Activated T-helper 1 cell treated with Interleukin-2 at 50 U/mL for 16 hours (primary cell): Measurements from ENCODE around the gene GPR137B.

Source experiments
- DNase-seq: peaks from one replicate; pipeline ENCODE4 v3.0.0-alpha.2; 2020; ENCODE audit warnings: low read depth

The GPR137B gene

DNA sequence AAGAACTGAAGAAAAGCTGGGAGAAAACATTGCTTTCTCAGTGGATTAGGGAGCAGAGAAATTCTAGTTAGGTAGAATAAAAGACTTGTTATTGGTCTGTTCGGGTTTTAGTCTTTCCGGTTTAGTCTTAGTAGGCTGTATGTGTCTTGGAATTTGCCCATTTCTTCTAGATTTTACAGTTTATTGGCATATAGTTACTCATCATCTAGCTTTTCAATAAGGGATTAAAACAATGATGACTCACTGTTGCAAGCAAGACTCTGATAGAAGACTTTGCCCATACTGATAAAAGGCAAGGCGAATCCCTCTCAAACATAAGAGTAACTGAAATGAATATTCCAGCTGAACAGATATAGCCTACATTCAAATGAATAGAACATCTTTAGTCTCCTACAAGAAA, 62.3 kb downstream of the GPR137B start:
- no peak for DNase-seq

DNA sequence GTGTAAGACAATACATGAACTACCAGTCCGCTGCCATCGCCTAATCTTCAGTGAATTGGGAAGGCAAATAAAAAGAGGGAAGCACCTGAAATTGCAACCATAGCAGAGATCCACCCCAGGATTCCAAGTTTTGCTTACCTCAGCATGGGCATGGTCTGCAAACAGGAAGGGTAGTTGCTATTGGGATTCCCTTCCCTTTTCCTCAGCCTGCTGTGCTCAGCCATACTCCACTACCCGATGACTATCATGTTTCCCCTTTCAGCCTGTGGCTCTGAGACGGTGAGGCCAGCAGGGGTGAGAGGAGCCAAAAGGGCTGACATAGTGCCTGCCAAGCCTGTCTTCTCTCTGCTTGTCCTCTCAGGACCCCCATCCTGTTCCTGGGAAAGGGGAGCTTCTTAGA, 64.2 kb downstream of the GPR137B start:
- DNase-seq, result no peak

DNA sequence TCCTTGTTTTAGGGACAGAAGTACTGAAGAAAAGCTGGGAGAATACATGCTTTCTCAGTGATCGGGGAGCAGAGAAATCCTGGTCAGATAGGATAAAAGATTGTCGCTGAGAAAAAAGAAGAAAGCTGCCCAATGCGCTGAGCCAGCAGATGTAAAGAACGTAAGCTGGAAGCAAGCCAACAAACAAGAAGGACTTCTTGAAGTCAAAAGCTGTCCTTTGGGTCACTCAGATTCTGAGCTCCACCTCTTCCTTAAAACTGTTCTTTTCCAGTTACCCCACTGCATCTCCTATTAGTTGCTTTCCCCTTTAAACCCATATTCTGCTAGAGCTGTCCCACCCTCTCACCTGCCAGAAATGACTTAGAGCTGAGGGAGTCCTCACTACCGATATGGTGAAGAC, 64.8 kb downstream of the GPR137B start:
- no peak for DNase-seq

DNA sequence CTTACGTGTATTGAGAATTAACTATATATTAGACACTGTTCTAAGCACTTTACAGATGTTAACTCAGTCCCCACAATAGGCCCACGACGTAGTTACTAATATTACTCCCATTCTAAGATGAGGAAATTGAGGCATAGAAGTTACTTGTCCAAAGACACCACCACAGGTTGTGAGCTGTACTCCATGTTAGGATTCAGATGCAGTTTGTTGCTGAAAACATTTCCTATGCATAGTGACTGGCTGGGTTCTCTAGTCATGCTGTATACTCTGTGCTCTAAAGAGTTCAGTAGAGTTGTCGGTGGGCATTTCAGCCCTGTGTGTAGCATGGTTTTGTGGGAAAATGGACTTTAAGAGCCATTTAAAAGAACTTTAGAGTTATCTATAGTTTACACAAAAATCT, 65.2 kb downstream of the GPR137B start:
- no peak for DNase-seq

DNA sequence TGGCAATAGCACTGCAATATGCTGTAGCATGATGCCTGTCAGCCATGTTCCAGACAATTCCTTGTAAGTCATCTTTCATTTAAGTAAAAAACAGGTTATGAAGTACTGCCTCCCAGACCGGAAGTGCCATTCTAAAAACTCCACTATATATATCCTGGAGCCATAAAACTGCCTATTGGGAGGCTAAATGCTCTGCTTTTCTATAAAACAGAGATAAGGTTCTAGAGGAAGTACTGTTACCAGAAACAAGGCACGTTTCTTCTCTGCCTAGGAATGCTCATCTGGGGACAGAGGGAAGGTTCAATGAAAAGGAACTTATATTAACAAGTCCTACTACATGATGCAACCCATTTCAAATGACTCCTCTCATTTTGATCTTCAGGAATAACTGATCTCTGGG, 66.8 kb downstream of the GPR137B start:
- no peak for DNase-seq

DNA sequence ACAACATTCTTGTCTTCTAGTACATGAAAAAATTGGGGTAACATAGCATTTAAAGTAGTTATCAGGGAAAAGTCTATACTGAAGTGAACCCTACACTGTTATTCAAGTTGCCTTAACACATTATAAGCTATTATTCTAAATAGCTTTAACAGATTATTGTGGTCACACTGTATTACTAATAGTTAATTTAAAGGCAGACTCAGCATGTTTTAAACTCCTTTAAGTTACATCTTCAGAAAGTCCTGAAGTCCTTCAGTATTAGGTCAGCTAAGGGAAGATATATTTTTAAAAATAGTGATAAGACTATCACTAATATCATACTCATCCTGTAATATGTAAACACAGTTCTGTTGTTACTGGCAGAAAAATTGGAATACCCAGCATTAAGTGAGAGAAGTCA, 67.4 kb downstream of the GPR137B start:
- no peak for DNase-seq

DNA sequence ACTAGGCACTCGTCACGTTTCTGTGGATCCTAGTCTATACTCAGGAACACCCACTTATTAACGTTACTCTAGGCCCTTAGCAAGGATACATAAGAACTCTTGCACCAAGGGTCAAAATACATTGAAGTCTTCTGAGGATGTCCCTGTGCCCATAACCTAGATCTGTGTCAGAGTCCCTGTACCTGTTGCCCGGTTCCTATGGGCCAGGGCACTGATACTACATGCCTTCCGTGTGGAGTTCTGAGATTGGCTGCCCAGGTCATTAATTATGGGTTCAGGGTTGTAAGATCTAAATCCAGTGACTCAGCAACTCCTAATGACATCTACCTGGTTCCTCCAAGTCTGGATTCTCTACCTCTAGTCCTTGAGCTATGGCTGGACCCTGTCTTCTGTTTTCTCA, 69.5 kb downstream of the GPR137B start:
- DNase-seq, result no peak

DNA sequence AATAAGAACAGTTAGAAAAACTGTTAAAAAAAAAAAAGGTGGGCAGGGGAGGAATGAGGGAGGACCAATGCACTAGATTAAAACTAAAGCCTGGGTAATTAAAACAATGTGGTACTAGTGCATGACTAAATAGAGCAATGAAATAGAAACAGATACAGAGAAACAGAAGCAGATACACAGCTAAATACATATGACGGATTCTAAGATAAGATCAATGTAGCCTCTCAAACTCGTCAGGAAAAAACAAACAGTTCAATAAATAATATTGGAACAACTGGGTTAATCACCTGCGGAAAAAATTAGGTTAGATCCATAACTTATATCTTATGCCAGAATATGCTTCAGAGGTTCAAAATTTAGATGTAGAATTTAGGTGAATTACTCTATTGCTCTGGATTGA, 71.2 kb downstream of the GPR137B start:
- DNase-seq, result no peak

DNA sequence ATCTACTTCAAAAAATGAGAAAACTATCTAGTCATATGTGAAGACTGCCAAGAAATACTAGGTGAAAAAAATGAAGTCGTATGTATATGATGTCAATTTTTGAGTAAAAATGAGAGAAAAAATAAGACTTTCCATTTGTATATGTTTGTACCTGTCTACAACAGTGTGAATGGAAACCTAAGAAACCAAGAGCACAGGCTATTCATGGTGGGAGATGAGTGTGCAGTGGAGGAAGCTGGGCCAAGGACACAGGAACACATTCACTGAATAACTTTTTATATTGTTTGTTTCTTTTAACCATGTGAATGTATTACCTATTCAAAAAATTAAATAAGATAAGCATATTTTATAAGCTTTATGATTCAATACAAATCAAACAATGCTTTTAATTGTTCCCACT, 72.4 kb downstream of the GPR137B start:
- no peak for DNase-seq

DNA sequence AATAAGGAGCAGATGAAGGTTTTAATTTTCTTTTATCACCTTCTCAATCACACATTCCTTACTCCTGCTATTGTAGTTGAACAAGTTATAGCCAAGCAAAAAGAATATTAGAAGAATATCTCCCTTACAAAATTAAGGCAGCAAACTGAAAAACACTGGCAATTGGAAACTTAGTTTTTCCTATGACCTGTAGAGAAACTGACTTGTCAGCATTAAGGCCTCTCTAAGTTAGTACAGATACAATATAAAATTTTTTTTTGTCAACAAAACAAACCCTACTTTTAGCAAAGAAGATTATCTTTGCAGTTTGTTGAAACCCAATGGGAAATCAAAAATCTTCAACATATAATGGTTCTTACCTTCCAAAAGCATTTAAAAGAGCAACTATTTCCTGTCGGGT, 78.1 kb downstream of the GPR137B start:
- no peak for DNase-seq

DNA sequence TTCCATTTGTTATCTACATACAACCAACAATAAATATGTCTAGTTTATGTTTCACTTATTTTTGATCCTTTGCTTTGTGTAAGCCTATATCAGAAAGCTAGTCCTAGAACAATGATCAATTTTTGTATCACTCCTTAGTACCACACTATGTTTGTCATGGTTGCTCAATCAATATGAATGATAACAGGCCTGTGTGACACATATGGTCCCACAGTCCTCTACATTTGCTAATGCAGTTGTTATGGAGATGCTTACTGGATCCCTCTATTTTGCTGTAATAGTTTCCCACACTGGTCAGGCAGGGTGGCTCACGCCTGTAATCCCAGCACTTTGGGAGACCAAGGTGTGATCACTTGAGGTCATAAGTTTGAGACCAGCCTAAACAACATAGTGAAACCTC, 80.3 kb downstream of the GPR137B start:
- no peak for DNase-seq

DNA sequence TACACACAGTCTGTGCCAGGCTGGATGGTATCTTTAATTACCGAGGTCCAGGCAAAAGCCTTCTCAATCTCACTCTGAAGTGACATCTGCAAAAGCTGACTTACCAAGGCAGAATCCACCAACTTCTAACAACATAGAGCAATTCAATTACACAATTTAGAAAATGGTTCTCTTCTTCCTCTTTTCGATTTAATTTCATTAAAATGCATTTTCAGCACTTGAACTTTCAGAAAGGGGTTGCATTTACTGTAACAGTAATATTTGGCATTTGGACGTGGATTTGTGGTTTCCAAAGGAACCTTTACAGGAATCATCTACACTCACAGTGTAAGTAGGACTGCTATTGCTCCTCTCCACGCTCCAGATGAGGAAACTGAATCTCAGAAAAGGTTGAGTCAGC, 86.1 kb downstream of the GPR137B start:
- no peak for DNase-seq

DNA sequence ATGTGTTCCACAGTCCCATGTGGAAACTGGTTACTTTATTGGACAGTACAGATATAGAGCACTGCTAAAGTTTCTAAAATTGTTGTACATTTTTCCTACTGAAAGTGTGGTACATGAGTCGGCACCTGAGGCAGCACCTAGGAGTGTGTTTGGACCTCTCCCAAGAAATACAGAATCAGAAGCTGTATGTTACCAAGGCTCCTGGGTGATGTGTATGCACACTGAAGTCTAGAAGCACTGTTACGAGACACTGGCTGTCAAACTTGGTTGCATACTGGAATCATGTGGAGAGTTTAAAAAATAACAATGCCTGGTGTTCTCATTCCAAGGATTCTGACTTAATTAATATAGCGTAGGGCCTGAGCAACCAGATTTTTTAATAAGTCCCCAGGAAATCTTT, 92.8 kb downstream of the GPR137B start:
- no peak for DNase-seq

DNA sequence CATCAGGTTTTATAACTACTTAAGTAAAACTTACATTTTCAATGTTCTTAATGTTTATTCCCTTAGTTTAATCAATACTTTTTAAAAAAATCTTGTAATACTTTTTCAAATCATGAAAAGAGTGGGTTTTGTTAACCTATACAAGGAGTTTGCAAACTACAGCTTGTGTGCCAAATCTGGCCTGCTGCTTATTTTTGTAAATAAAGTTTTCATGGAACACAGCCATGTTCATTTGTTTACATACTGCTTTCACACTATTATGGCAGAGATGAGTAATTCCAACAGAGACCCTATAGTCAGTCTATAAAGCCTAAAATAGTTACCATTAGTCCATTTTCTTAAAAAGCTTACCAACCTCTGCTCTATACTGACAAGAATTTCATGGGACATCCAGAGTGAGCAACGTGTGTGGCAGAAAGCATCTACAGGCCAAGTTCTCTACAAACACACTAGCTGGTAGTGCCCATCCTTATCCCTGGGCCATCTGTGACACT, 96.8 kb downstream of the GPR137B start:
- DNase-seq, result no peak

DNA sequence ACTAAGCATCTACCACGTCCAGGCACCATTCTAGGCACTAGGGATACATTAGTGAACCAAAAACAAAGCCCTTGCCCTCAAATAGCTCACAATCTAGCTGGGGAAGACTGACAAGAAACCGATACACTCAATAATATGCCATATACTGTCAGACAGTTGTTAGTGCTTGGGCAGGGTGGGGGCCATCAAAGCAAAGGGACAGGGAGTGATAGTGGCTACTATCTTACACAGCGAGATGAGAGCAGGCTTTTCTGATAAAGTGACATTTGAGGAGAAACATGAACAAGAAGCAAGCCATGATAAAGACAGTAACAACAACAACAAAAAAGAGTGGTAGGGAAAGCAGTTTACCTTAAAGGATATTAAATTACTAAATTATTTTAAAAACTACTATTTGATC, 98.3 kb downstream of the GPR137B start:
- DNase-seq, result no peak

DNA sequence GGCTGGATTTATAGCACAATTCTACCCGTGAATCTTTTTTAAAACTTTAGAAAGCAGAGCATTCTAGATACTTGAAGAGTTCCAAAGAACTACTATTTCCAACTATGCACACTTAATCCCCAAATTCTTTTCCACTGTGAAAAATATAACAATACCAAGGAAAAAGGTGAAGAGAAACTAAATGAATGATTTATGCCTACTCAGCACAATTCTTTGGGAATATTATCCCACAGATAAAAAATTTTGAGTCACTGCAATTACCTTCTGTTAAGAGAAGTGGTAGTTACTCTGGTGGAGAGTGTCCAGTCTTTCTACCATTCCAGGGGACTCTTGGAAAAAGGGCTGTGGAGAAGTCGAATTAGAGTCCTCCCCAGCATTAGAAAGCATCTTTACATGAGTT, 100.2 kb downstream of the GPR137B start:
- no peak for DNase-seq

DNA sequence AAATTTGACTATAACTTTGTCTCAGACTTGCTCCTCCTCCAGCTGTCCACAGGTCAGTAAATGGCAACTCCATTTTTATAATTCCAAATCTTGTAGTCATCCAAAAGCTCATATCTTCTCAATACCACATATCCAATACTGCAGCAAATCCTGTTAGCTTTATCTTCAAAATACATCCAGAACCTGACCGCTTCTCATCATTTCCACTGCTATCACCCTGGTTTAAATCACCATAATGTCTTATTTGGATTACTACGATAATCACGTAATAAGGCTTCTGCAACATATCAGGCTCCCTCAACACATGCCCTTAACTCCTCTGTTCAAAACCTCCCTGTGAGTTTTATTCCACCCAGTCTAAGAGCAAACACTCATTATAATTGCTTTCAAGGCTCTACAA, 104.9 kb downstream of the GPR137B start:
- DNase-seq, result no peak

DNA sequence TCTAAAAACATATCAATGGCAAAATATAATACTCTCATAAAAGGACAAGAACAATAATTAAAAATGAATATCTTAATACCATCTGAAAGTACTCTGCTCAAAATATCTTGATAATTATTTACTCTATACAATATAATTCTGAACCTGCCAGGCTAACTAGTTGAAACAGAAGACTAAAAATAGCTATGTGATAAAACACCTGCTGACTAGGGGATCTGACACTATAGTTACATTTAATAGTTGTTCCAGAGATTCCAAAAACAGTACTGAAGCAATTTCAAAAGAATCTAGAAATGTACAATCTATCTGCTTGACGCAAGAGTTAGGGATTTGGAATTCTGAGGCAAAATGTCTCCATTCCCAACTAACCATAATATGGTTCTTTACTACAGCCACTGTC, 109.2 kb downstream of the GPR137B start:
- no peak for DNase-seq

DNA sequence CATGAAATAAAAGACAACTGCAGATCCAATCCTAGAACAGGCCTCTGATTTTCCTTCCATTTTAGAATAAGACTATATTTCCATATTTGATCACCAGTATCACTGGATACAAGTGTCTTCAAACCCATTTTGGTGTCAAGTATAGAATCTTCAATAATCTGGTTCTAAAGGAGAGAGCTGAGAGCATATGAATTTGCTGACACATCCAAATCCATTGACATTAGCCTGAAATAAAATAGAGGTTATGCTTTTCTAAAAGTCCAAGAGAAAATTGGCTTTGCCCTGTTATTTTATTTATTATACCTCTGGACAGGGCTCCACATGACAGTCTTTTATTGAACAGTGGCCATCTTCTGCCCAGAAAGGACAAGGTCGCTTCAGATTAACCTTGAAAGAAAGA, 110.8 kb downstream of the GPR137B start:
- DNase-seq, result no peak

DNA sequence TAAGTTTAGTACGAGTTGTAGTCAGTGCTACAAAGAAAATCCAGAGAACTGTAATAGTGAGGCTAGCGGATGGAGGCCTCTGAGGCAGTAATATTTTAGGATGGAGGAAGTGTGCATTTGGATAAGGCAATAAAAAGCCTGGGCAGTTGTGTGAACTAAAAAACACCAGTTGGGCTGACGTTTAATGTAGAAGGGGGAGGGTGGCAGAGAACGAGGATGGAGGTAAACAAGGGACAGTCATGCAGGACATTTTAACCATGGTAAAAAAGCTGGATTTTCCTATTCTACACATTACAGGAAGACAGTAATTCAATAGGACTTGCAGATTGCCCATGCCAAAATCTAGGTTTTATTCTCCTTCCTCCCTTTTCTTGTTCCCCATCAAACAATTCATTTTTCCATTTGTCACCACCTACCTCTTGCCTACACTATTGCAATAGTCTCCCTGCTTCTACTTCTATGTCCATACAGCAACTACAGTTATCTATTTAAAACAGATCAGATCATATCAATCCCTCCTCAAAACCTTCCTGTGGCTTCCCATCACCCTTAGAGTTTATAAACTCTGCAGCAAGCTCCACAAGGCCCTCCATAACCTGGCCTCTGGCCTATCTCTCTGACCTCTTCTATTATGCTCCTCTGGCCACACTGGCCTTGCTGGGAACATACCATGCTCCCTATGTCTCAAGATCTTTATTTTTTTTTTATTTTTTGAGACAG, 111.7 kb downstream of the GPR137B start:
- no peak for DNase-seq

DNA sequence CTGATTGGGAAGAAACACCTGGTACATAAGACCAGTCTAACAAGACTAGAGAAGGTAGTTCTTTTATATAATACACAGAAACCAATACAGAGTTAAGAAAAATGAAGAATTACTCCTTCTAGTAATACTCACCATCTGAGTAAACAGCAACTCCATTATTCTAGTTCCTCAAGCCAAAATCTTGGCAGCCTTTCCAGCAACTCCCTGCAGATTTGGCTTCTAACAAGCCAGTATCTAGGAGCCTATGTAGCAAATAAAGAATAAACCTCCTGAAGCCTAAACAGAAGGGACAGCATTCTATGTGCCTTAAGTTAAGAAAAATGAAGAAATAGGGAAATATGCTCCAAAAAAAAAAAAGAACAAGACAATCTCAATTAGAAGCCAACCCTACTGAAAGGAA, 114.9 kb downstream of the GPR137B start:
- no peak for DNase-seq

DNA sequence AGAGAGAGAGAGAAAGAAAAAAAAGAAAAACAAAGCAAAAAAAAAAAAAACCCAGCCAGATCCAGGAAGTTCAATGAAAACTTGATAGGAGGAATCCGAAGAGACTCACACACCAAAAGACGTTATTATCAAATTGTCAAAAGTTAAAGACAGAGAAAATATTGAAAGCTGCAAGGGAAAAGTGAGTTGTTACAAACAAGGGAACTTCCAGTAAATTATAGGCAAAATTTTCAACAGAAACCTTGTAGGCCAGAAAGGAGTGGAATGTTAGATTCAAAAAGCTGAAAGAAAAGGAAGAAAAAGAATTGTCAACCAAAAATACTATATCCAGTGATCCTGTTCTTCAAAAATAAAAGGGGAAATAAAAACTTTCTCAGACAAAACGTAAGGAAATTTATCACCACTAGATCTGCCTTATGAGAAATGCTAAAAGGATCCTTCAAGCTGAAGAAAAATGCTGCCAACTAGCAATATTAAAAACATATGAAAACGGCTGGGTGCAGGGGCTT, 115.8 kb downstream of the GPR137B start:
- DNase-seq, result no peak
